SH-SY5Y (cell line): ENCODE measurements around the gene CDK14.

Source experiments
- GATA2 ChIP-seq: IDR thresholded peaks from 2 replicates; pipeline ENCODE4 v1.6.1; 2011; ENCODE audit warnings: mild to moderate bottlenecking, low read depth, low read length
- GATA3 ChIP-seq: IDR thresholded peaks from 2 replicates; pipeline ENCODE4 v1.6.1; 2011; ENCODE audit warnings: low read depth, mild to moderate bottlenecking, low read length, moderate library complexity

DNA sequence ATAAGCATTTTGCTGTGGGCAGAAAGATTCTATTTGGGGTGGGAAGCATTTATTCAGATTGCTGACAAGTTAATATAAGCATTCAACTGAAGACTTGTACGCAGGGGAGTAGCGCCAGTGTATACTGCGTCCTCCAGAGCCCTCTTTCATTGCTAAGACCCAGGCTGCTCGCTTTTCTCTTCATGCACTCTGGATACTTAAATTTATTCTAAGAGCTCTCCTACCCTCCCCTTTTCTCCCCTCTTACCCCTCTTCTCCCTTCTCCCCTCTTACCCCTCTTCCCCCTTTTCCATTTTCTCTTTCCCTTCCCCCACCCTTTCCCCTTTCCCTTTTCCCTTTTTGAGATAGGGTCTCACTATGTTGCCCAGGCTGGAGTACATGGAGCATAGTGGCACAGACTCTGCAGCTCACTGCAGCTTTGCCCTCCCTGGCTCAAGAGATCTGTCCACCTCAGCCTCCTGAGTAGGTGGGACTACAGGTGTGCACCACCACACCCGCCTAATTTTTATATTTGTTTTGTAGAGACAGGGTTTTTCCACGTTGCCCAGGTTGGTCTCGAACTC is 125.8 kb downstream of the CDK14 start:
- TF ChIP-seq GATA3, result no peak
- no peak for TF ChIP-seq GATA2
